ENCODE results near the gene TRIM44. TPM values are rescaled to one million over a fixed set of nuclear protein-coding genes. Genes with fewer than 3 reads are reported as not detected.
A peak's percentile ranks its signal among the peaks of the same experiment; 100 is the strongest.

Gene TRIM44
- total and polyA plus RNA-seq, 4 donors, result 3.7 to 15.1 (median 10.4) TPM

GRCh38 chr11:35784699-35785098, 122.1 kb downstream of the TRIM44 start:
- H3K4me3 ChIP-seq (ENCODE audit: low read depth in 1 of 3, low read length in 3 of 3), result no peak overlapping the region
- no peaks in the 10 kb centered on the region for H3K4me1 ChIP-seq (ENCODE audit: control insufficient read depth in 4 of 4, insufficient read depth in 4 of 4, low read length in 3 of 4)
- no peaks in the 10 kb centered on the region for H3K36me3 ChIP-seq (ENCODE audit: control insufficient read depth in 4 of 4, insufficient read depth in 3 of 4, low read depth in 1 of 4, low read length in 3 of 4)
- H3K27me3 ChIP-seq (ENCODE audit: control insufficient read depth in 4 of 4, insufficient read depth in 4 of 4, low read length in 3 of 4), result no peaks in the 10 kb centered on the region
- H3K9ac ChIP-seq (ENCODE audit: low read depth in 1 of 2, low read length in 2 of 2), result no peak overlapping the region
- no peaks in the 10 kb centered on the region for H3K9me3 ChIP-seq (ENCODE audit: control insufficient read depth in 4 of 4, low read length in 3 of 4)
- TF ChIP-seq FOXA2 (IDR thresholded peaks at IDR 0.05) (peak; percentile 38), SP1 (IDR thresholded peaks at IDR 0.05) (no peak), HNF4A (conservative IDR thresholded peaks at IDR 0.05) (no peak), CTCF (IDR thresholded peaks at IDR 0.05; ENCODE audit: low read depth, low read length, missing input control) (no peak)
- DNase-seq (ENCODE audit: low spot score), result no peak
- H3K27ac ChIP-seq (ENCODE audit: low read depth in 1 of 2, low read length in 2 of 2), result no peak overlapping the region

- no peaks in the 10 kb centered on the region for H3K27me3 ChIP-seq (ENCODE audit: control insufficient read depth in 4 of 4, insufficient read depth in 4 of 4, low read length in 3 of 4)
- H3K9ac ChIP-seq (ENCODE audit: low read depth in 1 of 2, low read length in 2 of 2), result no peak overlapping the region
- WGBS, result 86% methylated on average over 4 of the region's 4 CpGs
- DNase-seq (ENCODE audit: low spot score), result no peak
- H3K27ac ChIP-seq (ENCODE audit: low read depth in 1 of 2, low read length in 2 of 2), result no peak overlapping the region
- H3K36me3 ChIP-seq (ENCODE audit: control insufficient read depth in 4 of 4, insufficient read depth in 3 of 4, low read depth in 1 of 4, low read length in 3 of 4), result no peaks in the 10 kb centered on the region
- H3K4me3 ChIP-seq (ENCODE audit: low read depth in 1 of 3, low read length in 3 of 3), result no peak overlapping the region
- no peak for TF ChIP-seq HNF4G (IDR thresholded peaks at IDR 0.05)
- TF ChIP-seq FOXA2 (IDR thresholded peaks at IDR 0.05), result no peak
- TF ChIP-seq RXRA (IDR thresholded peaks at IDR 0.05), result no peak
- no peak for TF ChIP-seq FOXA1 (IDR thresholded peaks at IDR 0.05)
- TF ChIP-seq EGR1 (IDR thresholded peaks at IDR 0.05; ENCODE audit: low read depth in 2 of 2), result no peak
- TF ChIP-seq GABPA (IDR thresholded peaks at IDR 0.05 in 1 of 2, conservative IDR thresholded peaks at IDR 0.05 in 1 of 2), result no peak
- TF ChIP-seq RAD21 (IDR thresholded peaks at IDR 0.05), result no peak
- no peak for TF ChIP-seq TAF1 (conservative IDR thresholded peaks at IDR 0.05)
- no peak for TF ChIP-seq HNF4A (conservative IDR thresholded peaks at IDR 0.05)
- TF ChIP-seq REST (IDR thresholded peaks at IDR 0.05), result no peak
- no peak for TF ChIP-seq CTCF (IDR thresholded peaks at IDR 0.05; ENCODE audit: low read depth, low read length, missing input control)
- TF ChIP-seq ZBTB33 (IDR thresholded peaks at IDR 0.05), result no peak
- no peak for TF ChIP-seq SP1 (IDR thresholded peaks at IDR 0.05)
- TF ChIP-seq MAX (IDR thresholded peaks at IDR 0.05), result no peak
- no peak for TF ChIP-seq YY1 (IDR thresholded peaks at IDR 0.05)
- no peak for TF ChIP-seq NR2F2 (IDR thresholded peaks at IDR 0.05)
- TF ChIP-seq ATF3 (IDR thresholded peaks at IDR 0.05), result no peak
- H3K9me3 ChIP-seq (ENCODE audit: control insufficient read depth in 4 of 4, low read length in 3 of 4), result no peaks in the 10 kb centered on the region
- no peaks in the 10 kb centered on the region for H3K4me1 ChIP-seq (ENCODE audit: control insufficient read depth in 4 of 4, insufficient read depth in 4 of 4, low read length in 3 of 4)
These were observed 123.0 kb downstream of the TRIM44 start for GRCh38 chr11:35785287-35786167.
